VCaP (cell line): Measurements from ENCODE around the gene MERTK.
A peak's percentile ranks its signal among the peaks of the same experiment; 100 is the strongest.

Experiments
- H3K27ac ChIP-seq: fragments of 450-650 bp; 2 replicates; pipeline ENCODE4 v1.5.1; 2017
- TF ChIP-seq, protein P1 (sequence below): fragments of 450-650 bp; conservative IDR thresholded peaks from 2 replicates; pipeline ENCODE4 v1.5.1; 2017; ENCODE audit warnings: mild to moderate bottlenecking, moderate library complexity

MERTK gene

DNA sequence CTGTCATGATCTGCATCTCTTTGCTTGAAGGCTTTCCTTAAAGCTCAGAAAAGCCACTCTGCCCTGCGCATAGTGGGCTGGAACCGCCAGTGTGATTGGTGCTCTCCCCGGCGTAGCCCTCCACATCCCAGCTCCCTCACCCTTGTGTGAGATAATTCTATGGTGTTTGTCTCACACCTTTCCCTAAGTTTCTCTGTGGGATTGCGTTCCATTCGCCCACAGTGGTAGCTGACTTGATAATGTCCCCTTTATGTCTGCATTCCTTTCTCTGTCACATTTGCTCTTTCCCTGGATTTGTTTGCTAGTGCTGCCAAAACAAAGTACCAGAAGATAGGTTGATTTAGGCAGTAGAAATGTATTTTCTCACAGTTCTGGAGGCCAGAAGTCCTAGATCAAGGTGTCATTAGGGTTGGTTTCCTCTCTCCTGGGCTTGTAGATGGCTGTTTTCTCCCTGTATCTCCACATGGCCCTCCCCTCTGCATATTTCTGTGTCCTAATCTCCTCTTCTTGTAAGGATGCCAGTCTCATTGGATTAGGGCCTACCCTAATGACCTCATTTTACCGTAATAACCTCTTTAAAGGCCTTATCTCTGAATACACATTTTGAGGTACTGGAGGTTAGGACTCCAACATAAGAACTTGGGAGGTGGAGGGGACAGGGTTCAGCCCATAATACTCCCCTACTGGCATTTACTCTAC lies 149.3 kb downstream of the MERTK start:
- peak overlapping the region; percentile 41; the same call in 1 of the 2 replicates for H3K27ac ChIP-seq
- TF ChIP-seq, protein P1, sequence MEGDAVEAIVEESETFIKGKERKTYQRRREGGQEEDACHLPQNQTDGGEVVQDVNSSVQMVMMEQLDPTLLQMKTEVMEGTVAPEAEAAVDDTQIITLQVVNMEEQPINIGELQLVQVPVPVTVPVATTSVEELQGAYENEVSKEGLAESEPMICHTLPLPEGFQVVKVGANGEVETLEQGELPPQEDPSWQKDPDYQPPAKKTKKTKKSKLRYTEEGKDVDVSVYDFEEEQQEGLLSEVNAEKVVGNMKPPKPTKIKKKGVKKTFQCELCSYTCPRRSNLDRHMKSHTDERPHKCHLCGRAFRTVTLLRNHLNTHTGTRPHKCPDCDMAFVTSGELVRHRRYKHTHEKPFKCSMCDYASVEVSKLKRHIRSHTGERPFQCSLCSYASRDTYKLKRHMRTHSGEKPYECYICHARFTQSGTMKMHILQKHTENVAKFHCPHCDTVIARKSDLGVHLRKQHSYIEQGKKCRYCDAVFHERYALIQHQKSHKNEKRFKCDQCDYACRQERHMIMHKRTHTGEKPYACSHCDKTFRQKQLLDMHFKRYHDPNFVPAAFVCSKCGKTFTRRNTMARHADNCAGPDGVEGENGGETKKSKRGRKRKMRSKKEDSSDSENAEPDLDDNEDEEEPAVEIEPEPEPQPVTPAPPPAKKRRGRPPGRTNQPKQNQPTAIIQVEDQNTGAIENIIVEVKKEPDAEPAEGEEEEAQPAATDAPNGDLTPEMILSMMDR, result no peak

DNA sequence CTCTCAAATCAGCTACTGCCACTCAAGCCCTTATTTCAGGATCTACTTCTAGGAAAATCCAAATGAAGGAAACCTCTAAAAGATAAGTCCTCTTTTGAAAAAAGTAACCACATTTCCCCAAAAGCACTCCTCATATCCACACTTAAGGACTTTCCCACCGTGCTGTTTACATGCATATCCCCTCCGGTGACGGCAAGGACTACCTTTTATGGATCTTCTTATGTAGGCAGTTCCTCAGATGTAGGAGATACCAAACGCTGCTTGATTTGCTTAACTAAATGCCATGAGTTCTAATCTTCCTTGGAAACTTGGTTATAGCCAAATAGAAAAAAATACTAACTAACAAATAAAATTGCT lies 149.8 kb downstream of the MERTK start:
- H3K27ac ChIP-seq, result peak overlapping the region; percentile 41; the same call in 1 of the 2 replicates
- TF ChIP-seq, protein P1, result no peak

DNA sequence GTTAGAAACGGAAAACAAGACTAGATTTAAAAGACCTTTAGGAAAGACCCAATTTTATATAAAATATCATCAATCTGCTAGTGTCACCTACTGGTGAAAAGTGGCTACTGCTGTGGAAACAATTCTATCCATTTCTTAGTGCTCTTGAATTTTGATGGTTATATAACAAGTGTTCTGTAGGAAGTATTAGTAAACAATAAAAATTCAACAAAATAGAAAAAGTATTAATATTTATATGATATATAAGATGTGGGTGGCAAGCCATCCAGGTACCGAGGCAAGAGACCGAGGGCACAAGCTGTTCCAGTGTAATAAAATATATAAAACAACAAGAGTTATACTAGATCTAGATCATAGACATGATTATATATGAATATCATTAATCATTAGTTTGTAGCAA lies 150.5 kb downstream of the MERTK start:
- TF ChIP-seq, protein P1, result peak; percentile 93
- peak overlapping the region; percentile 41; the same call in 1 of the 2 replicates for H3K27ac ChIP-seq

DNA sequence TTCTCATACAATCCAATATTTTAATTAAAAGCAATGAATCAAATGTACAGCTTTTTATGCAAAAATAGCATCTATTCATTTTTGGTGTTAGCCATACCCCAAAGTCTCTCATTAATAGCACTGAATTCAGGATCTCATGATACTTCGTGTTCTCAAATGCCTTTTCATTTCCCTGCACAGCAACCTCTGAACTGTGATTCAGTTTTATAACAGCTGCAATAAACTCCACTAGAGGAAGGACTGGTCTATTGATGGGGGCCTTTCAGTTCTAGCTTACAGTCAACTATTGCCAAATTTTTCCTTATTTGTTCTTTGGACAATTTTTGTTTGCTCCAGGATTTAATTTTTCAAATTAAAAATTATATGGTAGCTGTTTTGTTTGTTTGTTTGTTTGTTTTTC lies 151.9 kb downstream of the MERTK start:
- no peak overlapping the region for H3K27ac ChIP-seq
- TF ChIP-seq, protein P1, result no peak

DNA sequence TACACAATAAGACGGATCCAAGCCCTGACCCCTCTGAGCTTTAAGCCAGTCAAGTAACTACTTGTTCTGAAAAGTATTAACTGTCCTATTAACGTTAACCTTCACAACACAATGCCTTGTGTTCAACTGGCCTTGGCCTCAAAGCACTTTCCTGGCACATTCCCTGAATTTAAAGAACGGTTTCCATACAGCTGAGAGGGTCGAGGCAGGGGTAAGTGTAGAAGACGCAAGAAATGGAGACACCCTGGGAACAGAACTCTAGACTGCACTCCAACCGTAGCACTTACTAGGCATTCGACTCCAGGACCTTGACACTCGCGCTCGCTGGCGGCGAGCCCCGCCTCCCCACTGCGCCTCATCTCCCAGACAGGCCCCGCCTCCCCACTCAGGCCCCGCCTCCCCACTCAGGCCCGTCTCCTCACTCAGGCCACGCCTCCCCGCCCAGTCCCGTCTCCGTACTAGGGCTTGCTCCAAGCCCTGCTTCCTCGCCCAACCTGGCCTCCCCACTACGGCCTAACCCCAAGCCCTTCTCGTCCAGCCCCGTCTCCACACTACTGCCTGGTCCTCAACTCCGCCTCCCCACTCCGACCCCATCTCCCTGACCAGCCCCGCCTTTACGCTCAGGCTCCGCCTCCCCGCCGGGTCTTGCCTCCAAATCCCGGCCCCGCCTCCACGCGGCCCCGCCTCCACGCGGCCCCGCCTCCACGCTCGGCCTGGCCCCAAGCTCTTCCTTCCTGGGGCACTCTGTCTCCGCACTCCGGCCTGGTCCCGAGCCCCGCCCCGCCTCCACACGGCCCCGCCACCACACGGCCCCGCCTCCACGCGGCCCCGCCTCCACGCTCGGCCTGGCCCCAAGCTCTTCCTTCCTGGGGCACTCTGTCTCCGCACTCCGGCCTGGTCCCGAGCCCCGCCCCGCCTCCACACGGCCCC lies 155.8 kb downstream of the MERTK start:
- H3K27ac ChIP-seq, result peak overlapping the region; percentile 48

DNA sequence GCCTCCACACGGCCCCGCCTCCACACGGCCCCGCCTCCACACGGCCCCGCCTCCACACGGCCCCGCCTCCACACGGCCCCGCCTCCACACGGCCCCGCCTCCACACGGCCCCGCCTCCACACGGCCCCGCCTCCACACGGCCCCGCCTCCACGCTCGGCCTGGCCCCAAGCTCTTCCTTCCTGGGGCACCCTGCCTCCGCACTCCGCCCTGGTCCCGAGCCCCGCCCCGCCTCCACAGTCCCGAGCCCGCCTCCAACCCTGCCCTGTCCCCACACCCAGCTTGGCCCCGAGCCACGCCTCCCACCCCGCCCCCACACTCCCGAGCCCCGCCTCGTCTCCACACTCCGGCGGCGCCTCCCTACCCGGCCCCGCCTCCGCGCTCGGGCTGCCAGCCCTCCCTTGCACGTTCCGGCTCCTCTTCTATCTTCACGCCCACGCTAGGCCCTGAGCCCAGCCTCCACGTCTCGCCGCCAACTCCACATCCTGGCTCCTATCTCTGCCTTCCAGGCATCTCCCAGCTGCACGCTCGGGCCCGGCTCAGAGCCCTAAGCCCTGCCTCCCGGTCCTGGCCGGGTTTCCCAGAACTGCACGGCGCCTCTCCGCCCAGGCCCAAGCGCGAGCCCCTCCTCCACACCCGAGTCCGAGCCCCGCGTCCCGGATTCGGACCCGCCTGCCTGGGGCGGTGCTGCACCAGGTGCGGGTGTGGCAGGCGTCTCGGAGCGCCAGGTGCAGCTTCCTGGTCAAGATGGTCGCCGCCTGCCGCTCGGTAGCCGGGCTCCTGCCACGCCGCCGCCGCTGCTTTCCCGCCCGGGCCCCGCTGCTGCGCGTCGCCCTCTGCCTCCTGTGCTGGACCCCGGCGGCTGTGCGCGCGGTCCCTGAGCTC lies 156.7 kb downstream of the MERTK start, which contains the start of gene TMEM87B:
Gene TMEM87B (plus strand): TSS at position 423 of the 883 bp plus-strand sequence. CDS start 323 bp downstream, at position 746.
- TF ChIP-seq, protein P1, result no peak
- H3K27ac ChIP-seq, result peak within 1 kb of the TSS; percentile 93

More for the DNA sequence above, 155.8 kb downstream of the MERTK start:
- TF ChIP-seq, protein P1, result no peak
